Mesenchymal stem cell (in vitro differentiated cells and primary cell): Measurements from ENCODE around the gene AK2.

Experiments used
- DNase-seq: peaks from one replicate; pipeline ENCODE4 v3.0.0-alpha.2; 2013
- H2AFZ ChIP-seq: one replicate; pipeline ENCODE4 v1.6.1; 2013; ENCODE audit warnings: low read depth, mild to moderate bottlenecking, control low read depth, inconsistent platforms, low read length, moderate library complexity
- H2AK5ac ChIP-seq: 2 replicates; pipeline ENCODE4 v1.6.1; 2013; ENCODE audit warnings: low read length, moderate library complexity, mild to moderate bottlenecking, inconsistent platforms; ENCODE audit not compliant: severe bottlenecking
- H2BK120ac ChIP-seq: one replicate; pipeline ENCODE4 v1.6.1; 2013; ENCODE audit warnings: low read depth, mild to moderate bottlenecking, inconsistent platforms, low read length, moderate library complexity
- H2BK12ac ChIP-seq, 2 experiments: one replicate each; pipeline ENCODE4 v1.6.1; 2013; ENCODE audit warnings: inconsistent platforms in 2 of 2, low read length in 2 of 2, mild to moderate bottlenecking in 2 of 2, moderate library complexity in 2 of 2, control low read depth in 1 of 2
- H2BK15ac ChIP-seq: one replicate; pipeline ENCODE4 v1.6.1; 2013; ENCODE audit warnings: mild to moderate bottlenecking, low read depth, inconsistent platforms; ENCODE audit not compliant: poor library complexity, severe bottlenecking
- H2BK5ac ChIP-seq: 2 replicates; pipeline ENCODE4 v1.6.1; 2013; ENCODE audit warnings: low read depth, mild to moderate bottlenecking, low read length, control low read depth, inconsistent platforms; ENCODE audit not compliant: poor library complexity, severe bottlenecking
- H3K14ac ChIP-seq, 2 experiments: one replicate each; pipeline ENCODE4 v1.6.1; 2013; ENCODE audit warnings: inconsistent platforms in 2 of 2, low read length in 2 of 2, control low read depth in 1 of 2, mild to moderate bottlenecking in 1 of 2, moderate library complexity in 1 of 2
- H3K18ac ChIP-seq, 2 experiments: one replicate each; pipeline ENCODE4 v1.6.1; 2013; ENCODE audit warnings: inconsistent platforms in 2 of 2, low read length in 2 of 2, control low read depth in 1 of 2, low read depth in 1 of 2, mild to moderate bottlenecking in 1 of 2
- H3K23ac ChIP-seq, 2 experiments: one replicate each; pipeline ENCODE4 v1.6.1; 2013; ENCODE audit warnings: inconsistent platforms in 2 of 2, low read length in 2 of 2, mild to moderate bottlenecking in 2 of 2, moderate library complexity in 2 of 2, control low read depth in 1 of 2
- H3K27ac ChIP-seq: 2 replicates; pipeline ENCODE4 v1.5.1; 2013; ENCODE audit warnings: mild to moderate bottlenecking, moderate library complexity, low read length, control low read depth, inconsistent platforms; ENCODE audit not compliant: poor library complexity, severe bottlenecking
- H3K27me3 ChIP-seq, 2 experiments: 2 replicates each; pipeline versions ENCODE4 v1.6.1 to v1.7.0; 2013; ENCODE audit warnings: low read length in 2 of 2, mild to moderate bottlenecking in 2 of 2, moderate library complexity in 2 of 2, control low read depth in 1 of 2, inconsistent platforms in 1 of 2; ENCODE audit not compliant: control insufficient read depth in 1 of 2, insufficient read depth in 1 of 2
- H3K36me3 ChIP-seq, 2 experiments: 2 replicates each; pipeline versions ENCODE4 v1.6.1 to v1.7.0; 2013; ENCODE audit warnings: low read length in 2 of 2, control low read depth in 1 of 2, inconsistent platforms in 1 of 2, low read depth in 1 of 2, mild to moderate bottlenecking in 1 of 2; ENCODE audit not compliant: insufficient read depth in 2 of 2, control insufficient read depth in 1 of 2
- H3K4ac ChIP-seq, 2 experiments: one replicate each; pipeline ENCODE4 v1.6.1; 2013; ENCODE audit warnings: inconsistent platforms in 2 of 2, low read length in 2 of 2, mild to moderate bottlenecking in 2 of 2, moderate library complexity in 2 of 2, control low read depth in 1 of 2, low read depth in 1 of 2
- H3K4me1 ChIP-seq: 2 replicates; pipeline ENCODE4 v1.6.1; 2013; ENCODE audit warnings: low read depth, low read length, control low read depth; ENCODE audit not compliant: control insufficient read depth, insufficient read depth
- H3K4me2 ChIP-seq: 2 replicates; pipeline ENCODE4 v1.6.1; 2013; ENCODE audit warnings: low read length, mild to moderate bottlenecking, inconsistent platforms; ENCODE audit not compliant: poor library complexity, severe bottlenecking
- H3K4me3 ChIP-seq, 2 experiments: 2 replicates each; pipeline versions ENCODE4 v1.5.1 to v1.7.0; 2013; ENCODE audit warnings: low read length in 2 of 2, mild to moderate bottlenecking in 2 of 2, control low read depth in 1 of 2, low read depth in 1 of 2; ENCODE audit not compliant: insufficient read depth in 1 of 2
- H3K79me1 ChIP-seq: replicated peaks from 2 replicates; pipeline ENCODE4 v1.6.1; 2013; ENCODE audit warnings: mild to moderate bottlenecking, control low read depth, low read length, inconsistent platforms; ENCODE audit not compliant: poor library complexity, severe bottlenecking
- H3K9ac ChIP-seq: 2 replicates; pipeline ENCODE4 v1.7.0; 2013; ENCODE audit warnings: mild to moderate bottlenecking, low read length, moderate library complexity
- H3K9me3 ChIP-seq: 2 replicates; pipeline ENCODE4 v1.7.0; 2013; ENCODE audit warnings: mild to moderate bottlenecking, low read length; ENCODE audit not compliant: control insufficient read depth
- H4K8ac ChIP-seq: one replicate; pipeline ENCODE4 v1.6.1; 2013; ENCODE audit warnings: inconsistent platforms, mild to moderate bottlenecking, low read length, moderate library complexity
- H4K91ac ChIP-seq: one replicate; pipeline ENCODE4 v1.6.1; 2013; ENCODE audit warnings: mild to moderate bottlenecking, low read length, inconsistent platforms
- WGBS: methylation state at CpG from one replicate; pipeline ENCODE4 v1.1.7; 2013; ENCODE audit warnings: mixed read lengths; 5-methylcytosine and 5-hydroxymethylcytosine counted together

AK2 gene

GRCh38 chr1:33029921-33030320, 6.8 kb downstream of the AK2 start:
- Histone ChIP-seq H3K23ac (no peak overlapping the region), H3K27ac (no peak overlapping the region), H3K4me3 (no peak overlapping the region), H2BK120ac (no peak overlapping the region), H3K36me3 (peaks cover 0 to 38% of the 10 kb centered on the region in 2 experiments), H2BK5ac (no peak overlapping the region), H3K4me1 (peaks cover 6% of the 10 kb centered on the region), H2BK15ac (no peak overlapping the region), H2AK5ac (no peak overlapping the region), H2AFZ (no peak overlapping the region), H3K79me1 (peaks cover 27% of the 10 kb centered on the region), H3K9me3 (no peaks in the 10 kb centered on the region), H3K4me2 (no peak overlapping the region), H4K8ac (no peak overlapping the region), H3K18ac (no peak overlapping the region), H4K91ac (no peak overlapping the region), H3K27me3 (no peaks in the 10 kb centered on the region), H3K4ac (no peak overlapping the region), H3K9ac (no peak overlapping the region), H3K14ac (no peak overlapping the region), H2BK12ac (no peak overlapping the region)
- DNase-seq = no peak
- 97% methylated on average over 5 of the region's 5 CpGs for WGBS

GRCh38 chr1:33029209-33029608, 7.5 kb downstream of the AK2 start:
- Histone ChIP-seq H3K27ac (no peak overlapping the region), H2AFZ (no peak overlapping the region), H3K4me2 (no peak overlapping the region), H3K27me3 (no peaks in the 10 kb centered on the region), H3K79me1 (peaks cover 27% of the 10 kb centered on the region), H2AK5ac (no peak overlapping the region), H2BK12ac (no peak overlapping the region), H2BK5ac (no peak overlapping the region), H3K14ac (no peak overlapping the region), H3K4me1 (peaks cover 6% of the 10 kb centered on the region), H3K36me3 (peaks cover 0 to 37% of the 10 kb centered on the region in 2 experiments), H3K9ac (no peak overlapping the region), H2BK120ac (no peak overlapping the region), H3K18ac (no peak overlapping the region), H3K9me3 (no peaks in the 10 kb centered on the region), H3K23ac (no peak overlapping the region), H3K4me3 (no peak overlapping the region), H4K8ac (no peak overlapping the region), H4K91ac (no peak overlapping the region), H2BK15ac (no peak overlapping the region), H3K4ac (no peak overlapping the region)
- no peak for DNase-seq
- WGBS = 96% methylated on average over 4 of the region's 4 CpGs

GRCh38 chr1:33025761-33026160, 10.9 kb downstream of the AK2 start:
- Histone ChIP-seq H3K4me1 (peaks cover 3% of the 10 kb centered on the region), H4K91ac (no peak overlapping the region), H3K79me1 (peaks cover 29% of the 10 kb centered on the region), H2BK120ac (no peak overlapping the region), H3K14ac (no peak overlapping the region), H3K27ac (no peak overlapping the region), H4K8ac (no peak overlapping the region), H3K18ac (no peak overlapping the region), H3K9ac (no peak overlapping the region), H2BK5ac (no peak overlapping the region), H3K4me3 (no peak overlapping the region), H3K36me3 (peaks cover 7 to 56% of the 10 kb centered on the region in 2 experiments), H2BK12ac (no peak overlapping the region), H2AFZ (no peak overlapping the region), H3K4ac (no peak overlapping the region), H2AK5ac (no peak overlapping the region), H3K27me3 (no peaks in the 10 kb centered on the region), H2BK15ac (no peak overlapping the region), H3K9me3 (no peaks in the 10 kb centered on the region), H3K23ac (no peak overlapping the region), H3K4me2 (no peak overlapping the region)
- no peak for DNase-seq
- 98% methylated on average over 4 of the region's 4 CpGs for WGBS

- H3K9me3 ChIP-seq = no peaks in the 10 kb centered on the region
- no peak overlapping the region for H3K4ac ChIP-seq
- H3K27ac ChIP-seq = no peak overlapping the region
- H2AK5ac ChIP-seq = no peak overlapping the region
- no peak overlapping the region for H3K14ac ChIP-seq
- H3K9ac ChIP-seq = no peak overlapping the region
- H2BK5ac ChIP-seq = no peak overlapping the region
- no peak overlapping the region for H2BK120ac ChIP-seq
- H3K36me3 ChIP-seq = peaks cover 11 to 60% of the 10 kb centered on the region in 2 experiments
- no peak overlapping the region for H4K91ac ChIP-seq
- H3K23ac ChIP-seq = no peak overlapping the region
- peaks cover 28% of the 10 kb centered on the region for H3K79me1 ChIP-seq
- H2BK12ac ChIP-seq = no peak overlapping the region
- no peak overlapping the region for H3K4me2 ChIP-seq
- H2AFZ ChIP-seq = no peak overlapping the region
- no peak overlapping the region for H2BK15ac ChIP-seq
- no peaks in the 10 kb centered on the region for H3K27me3 ChIP-seq
- no peak overlapping the region for H3K4me3 ChIP-seq
- no peak overlapping the region for H3K18ac ChIP-seq
- peaks cover 3% of the 10 kb centered on the region for H3K4me1 ChIP-seq
- DNase-seq = no peak
- no CpG with 5 or more reads among the region's 1 CpG for WGBS
- H4K8ac ChIP-seq = no peak overlapping the region
These were observed 11.5 kb downstream of the AK2 start for GRCh38 chr1:33025180-33025569.
